ENCODE data around the gene SSH2.

SSH2 gene

DNA sequence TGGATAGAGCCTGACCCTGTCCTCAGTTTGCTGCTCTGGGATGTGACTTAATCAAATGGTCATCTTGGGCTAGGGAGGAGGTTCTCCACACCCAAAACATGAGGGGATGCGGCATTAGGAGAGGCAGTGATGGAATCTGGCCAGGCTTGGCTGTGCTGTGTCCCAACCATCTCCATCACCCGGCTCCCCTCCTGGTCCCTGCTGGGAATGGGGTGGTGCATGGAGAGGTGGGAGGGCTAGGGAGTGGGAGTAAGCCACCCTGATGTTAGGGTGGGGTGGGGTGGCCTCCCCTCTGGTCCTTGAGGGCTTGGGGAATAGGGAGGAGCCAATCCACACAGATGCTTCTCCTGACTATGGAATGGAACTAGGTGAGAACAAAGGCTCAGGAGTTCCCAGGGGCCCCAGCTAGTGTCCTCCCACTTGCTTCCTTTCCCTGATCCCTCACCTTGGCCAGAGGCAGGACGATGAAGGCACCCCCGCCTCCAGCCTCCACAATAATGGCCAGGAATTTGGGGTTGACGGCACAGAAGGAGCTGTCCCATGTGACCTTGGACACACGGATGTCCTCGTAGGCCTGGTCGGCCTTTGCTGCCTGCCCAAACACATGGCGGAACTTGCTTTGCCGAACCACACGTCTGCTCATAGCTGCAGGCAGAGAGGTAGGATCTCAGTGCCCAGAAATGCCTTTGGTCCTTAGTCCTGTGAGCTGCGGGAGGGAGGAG, 309.1 kb downstream of the SSH2 start:
- Histone ChIP-seq H3K9me3 (ENCODE audit: insufficient read depth, low read depth, low read length) (no peaks in the 10 kb centered on the region), H3K9ac (ENCODE audit: low read depth, low read length) (no peak overlapping the region), H3K27me3 (ENCODE audit: insufficient read depth, low read length) (peaks cover 67% of the 10 kb centered on the region), H3K4me1 (ENCODE audit: insufficient read depth, low read length) (peaks cover 12% of the 10 kb centered on the region), H3K4me3 (ENCODE audit: low read length) (no peak overlapping the region), H3K36me3 (ENCODE audit: insufficient read depth, low read length) (no peaks in the 10 kb centered on the region), H3K27ac (ENCODE audit: low read depth, low read length) (no peak overlapping the region)
- 93% methylated on average over 12 of the region's 12 CpGs for WGBS

DNA sequence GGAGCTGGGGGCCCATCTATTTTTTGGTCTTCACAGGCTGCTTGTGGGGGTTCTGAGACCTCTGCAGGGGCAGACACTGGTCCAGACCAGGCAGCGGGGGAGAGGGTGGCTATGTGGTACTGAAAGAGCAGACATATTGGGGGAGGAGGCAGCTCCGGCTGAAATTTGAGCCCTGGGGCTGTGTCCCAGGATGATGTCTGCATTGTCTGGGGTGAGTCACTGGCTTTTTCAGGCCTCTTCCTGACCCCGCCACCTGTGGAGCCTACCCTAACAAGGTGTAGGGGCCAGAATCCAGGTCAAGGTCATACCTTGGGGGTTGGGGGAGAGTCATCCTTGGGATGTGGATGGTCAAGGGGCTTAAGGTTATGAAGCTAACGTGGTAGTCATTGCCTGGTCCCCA, 309.8 kb downstream of the SSH2 start:
- Histone ChIP-seq H3K27me3 (ENCODE audit: insufficient read depth, low read length) (peaks cover 74% of the 10 kb centered on the region), H3K9ac (ENCODE audit: low read depth, low read length) (no peak overlapping the region), H3K9me3 (ENCODE audit: insufficient read depth, low read depth, low read length) (no peaks in the 10 kb centered on the region), H3K4me1 (ENCODE audit: insufficient read depth, low read length) (peaks cover 13% of the 10 kb centered on the region), H3K4me3 (ENCODE audit: low read length) (no peak overlapping the region), H3K27ac (ENCODE audit: low read depth, low read length) (no peak overlapping the region), H3K36me3 (ENCODE audit: insufficient read depth, low read length) (no peaks in the 10 kb centered on the region)
- 67% methylated on average over 3 of the region's 4 CpGs for WGBS

- no peak overlapping the region for H3K9ac ChIP-seq (ENCODE audit: low read depth, low read length)
- H3K9me3 ChIP-seq (ENCODE audit: insufficient read depth, low read depth, low read length), result no peaks in the 10 kb centered on the region
- no peak overlapping the region for H3K27ac ChIP-seq (ENCODE audit: low read depth, low read length)
- H3K36me3 ChIP-seq (ENCODE audit: insufficient read depth, low read length), result no peaks in the 10 kb centered on the region
- H3K4me3 ChIP-seq (ENCODE audit: low read length), result no peak overlapping the region
- H3K4me1 ChIP-seq (ENCODE audit: insufficient read depth, low read length), result peaks cover 23% of the 10 kb centered on the region
- H3K27me3 ChIP-seq (ENCODE audit: insufficient read depth, low read length), result peaks cover 84% of the 10 kb centered on the region
Observed at GRCh38 chr17:29619251-29619650, 310.8 kb downstream of the SSH2 start.

GRCh38 chr17:29618272-29619065, 311.6 kb downstream of the SSH2 start:
- 42% methylated on average over 22 of the region's 22 CpGs for WGBS
- Histone ChIP-seq H3K27me3 (ENCODE audit: insufficient read depth, low read length) (peaks cover 86% of the 10 kb centered on the region), H3K9me3 (ENCODE audit: insufficient read depth, low read depth, low read length) (no peaks in the 10 kb centered on the region), H3K36me3 (ENCODE audit: insufficient read depth, low read length) (no peaks in the 10 kb centered on the region), H3K27ac (ENCODE audit: low read depth, low read length) (no peak overlapping the region), H3K4me3 (ENCODE audit: low read length) (peak overlapping the region; percentile 65), H3K4me1 (ENCODE audit: insufficient read depth, low read length) (peaks cover 23% of the 10 kb centered on the region), H3K9ac (ENCODE audit: low read depth, low read length) (no peak overlapping the region)

GRCh38 chr17:29617481-29618271, 312.4 kb downstream of the SSH2 start:
- H3K36me3 ChIP-seq (ENCODE audit: insufficient read depth, low read length), result no peaks in the 10 kb centered on the region
- H3K4me3 ChIP-seq (ENCODE audit: low read length), result peak overlapping the region; percentile 65
- WGBS, result 13% methylated on average over 68 of the region's 68 CpGs
- peaks cover 83% of the 10 kb centered on the region for H3K27me3 ChIP-seq (ENCODE audit: insufficient read depth, low read length)
- H3K4me1 ChIP-seq (ENCODE audit: insufficient read depth, low read length), result peaks cover 19% of the 10 kb centered on the region
- no peaks in the 10 kb centered on the region for H3K9me3 ChIP-seq (ENCODE audit: insufficient read depth, low read depth, low read length)
- H3K27ac ChIP-seq (ENCODE audit: low read depth, low read length), result no peak overlapping the region
- 0 out of 2 replicates have a peak overlapping the region, but pooled peaks have one; percentile 40 for H3K9ac ChIP-seq (ENCODE audit: low read depth, low read length)

DNA sequence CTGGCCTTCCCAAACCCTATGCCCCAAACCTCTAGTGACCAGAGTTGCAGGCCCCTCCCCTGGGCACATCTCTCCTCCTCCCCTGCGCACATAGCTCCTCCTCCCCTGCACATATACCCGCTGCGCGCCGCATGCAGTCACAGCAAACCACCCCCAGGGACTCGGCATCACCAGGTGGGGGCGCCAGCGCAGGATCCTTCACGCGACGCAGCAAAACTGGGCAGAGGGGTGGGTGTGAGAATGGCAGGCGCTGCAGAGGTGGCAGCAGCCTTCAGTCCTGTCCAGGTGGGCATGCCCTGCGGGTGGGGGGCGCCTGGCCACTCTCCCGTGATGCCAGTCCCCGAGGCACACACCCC, 312.9 kb downstream of the SSH2 start:
- Histone ChIP-seq H3K27me3 (ENCODE audit: insufficient read depth, low read length) (peaks cover 82% of the 10 kb centered on the region), H3K36me3 (ENCODE audit: insufficient read depth, low read length) (no peaks in the 10 kb centered on the region), H3K9ac (ENCODE audit: low read depth, low read length) (no peak overlapping the region), H3K27ac (ENCODE audit: low read depth, low read length) (no peak overlapping the region), H3K9me3 (ENCODE audit: insufficient read depth, low read depth, low read length) (no peaks in the 10 kb centered on the region), H3K4me3 (ENCODE audit: low read length) (peak overlapping the region; percentile 65), H3K4me1 (ENCODE audit: insufficient read depth, low read length) (peaks cover 19% of the 10 kb centered on the region)
- WGBS, result 7% methylated on average over 16 of the region's 16 CpGs

- Histone ChIP-seq H3K9me3 (ENCODE audit: insufficient read depth, low read depth, low read length) (no peaks in the 10 kb centered on the region), H3K9ac (ENCODE audit: low read depth, low read length) (no peak overlapping the region), H3K36me3 (ENCODE audit: insufficient read depth, low read length) (no peaks in the 10 kb centered on the region), H3K27ac (ENCODE audit: low read depth, low read length) (no peak overlapping the region), H3K27me3 (ENCODE audit: insufficient read depth, low read length) (peaks cover 77% of the 10 kb centered on the region), H3K4me3 (ENCODE audit: low read length) (peak overlapping the region; percentile 65), H3K4me1 (ENCODE audit: insufficient read depth, low read length) (peaks cover 19% of the 10 kb centered on the region)
- WGBS, result 32% methylated on average over 32 of the region's 32 CpGs
Observed at GRCh38 chr17:29616300-29617048, 313.6 kb downstream of the SSH2 start.

GRCh38 chr17:29615492-29616299, 314.3 kb downstream of the SSH2 start:
- WGBS, result 3% methylated on average over 74 of the region's 74 CpGs
- peaks cover 69% of the 10 kb centered on the region for H3K27me3 ChIP-seq (ENCODE audit: insufficient read depth, low read length)
- H3K36me3 ChIP-seq (ENCODE audit: insufficient read depth, low read length), result no peaks in the 10 kb centered on the region
- no peak overlapping the region for H3K27ac ChIP-seq (ENCODE audit: low read depth, low read length)
- H3K9ac ChIP-seq (ENCODE audit: low read depth, low read length), result 0 out of 2 replicates have a peak overlapping the region, but pooled peaks have one; percentile 33
- H3K4me3 ChIP-seq (ENCODE audit: low read length), result peak overlapping the region; percentile 65
- H3K9me3 ChIP-seq (ENCODE audit: insufficient read depth, low read depth, low read length), result no peaks in the 10 kb centered on the region
- peaks cover 19% of the 10 kb centered on the region for H3K4me1 ChIP-seq (ENCODE audit: insufficient read depth, low read length)

DNA sequence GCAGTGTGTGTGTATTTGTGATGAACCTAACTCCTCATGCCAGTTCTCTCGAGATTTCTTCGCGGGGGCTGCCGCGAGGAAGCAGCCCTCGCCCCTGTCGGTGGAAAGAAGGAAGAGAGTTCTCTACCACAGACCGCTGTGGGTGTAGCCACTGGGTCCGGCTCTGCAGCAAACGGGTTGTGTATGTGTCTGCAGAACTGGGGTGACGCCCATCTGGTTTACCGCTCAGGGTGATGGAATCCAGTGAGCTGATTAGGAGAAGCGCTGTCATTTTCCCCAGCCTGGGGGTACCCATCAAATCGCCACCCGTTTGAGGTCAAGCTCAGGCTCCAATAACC, 315.0 kb downstream of the SSH2 start:
- H3K4me3 ChIP-seq (ENCODE audit: low read length), result peak overlapping the region; percentile 65
- H3K4me1 ChIP-seq (ENCODE audit: insufficient read depth, low read length), result peaks cover 19% of the 10 kb centered on the region
- H3K27ac ChIP-seq (ENCODE audit: low read depth, low read length), result no peak overlapping the region
- WGBS, result 64% methylated on average over 15 of the region's 15 CpGs
- H3K9ac ChIP-seq (ENCODE audit: low read depth, low read length), result 0 out of 2 replicates have a peak overlapping the region, but pooled peaks have one; percentile 33
- H3K27me3 ChIP-seq (ENCODE audit: insufficient read depth, low read length), result peaks cover 66% of the 10 kb centered on the region
- H3K36me3 ChIP-seq (ENCODE audit: insufficient read depth, low read length), result no peaks in the 10 kb centered on the region
- no peaks in the 10 kb centered on the region for H3K9me3 ChIP-seq (ENCODE audit: insufficient read depth, low read depth, low read length)

DNA sequence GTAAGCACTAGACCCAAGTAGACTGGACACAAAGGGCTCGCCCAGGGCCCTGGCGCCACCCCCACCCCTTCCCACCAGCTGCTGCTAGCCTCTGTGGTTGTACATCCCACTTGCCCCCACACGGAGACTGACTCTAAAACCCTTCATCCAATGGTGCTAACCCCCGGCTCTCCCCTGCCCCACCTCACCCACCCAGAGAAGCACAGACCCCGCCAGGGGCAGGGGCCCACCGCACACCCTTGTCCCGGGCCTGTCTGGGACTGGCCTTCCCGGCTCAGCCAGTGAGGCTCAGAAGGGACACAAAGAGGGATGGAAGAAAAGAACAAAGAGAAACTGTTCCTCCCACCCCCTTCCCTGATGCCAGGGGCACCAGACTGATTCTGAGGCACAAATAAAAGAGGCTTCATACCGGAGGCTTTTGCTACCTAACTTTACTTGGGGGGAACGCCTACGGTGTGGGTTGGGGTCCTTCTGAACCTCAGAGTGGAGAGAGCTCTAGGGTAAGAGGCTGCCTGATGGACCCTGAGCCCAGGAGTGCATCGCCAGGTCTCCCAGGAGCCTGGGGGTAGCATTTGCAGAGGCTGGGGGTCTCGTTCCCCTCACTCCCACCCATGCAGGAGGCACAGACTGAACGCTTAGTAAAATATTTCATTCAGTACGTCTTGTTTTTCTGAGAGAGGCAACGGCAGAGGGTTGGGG, 315.5 kb downstream of the SSH2 start:
- H3K27me3 ChIP-seq (ENCODE audit: insufficient read depth, low read length), result peaks cover 66% of the 10 kb centered on the region
- no peaks in the 10 kb centered on the region for H3K9me3 ChIP-seq (ENCODE audit: insufficient read depth, low read depth, low read length)
- no peaks in the 10 kb centered on the region for H3K36me3 ChIP-seq (ENCODE audit: insufficient read depth, low read length)
- H3K4me3 ChIP-seq (ENCODE audit: low read length), result no peak overlapping the region; the same call in 1 of the 2 replicates
- no peak overlapping the region for H3K9ac ChIP-seq (ENCODE audit: low read depth, low read length)
- H3K4me1 ChIP-seq (ENCODE audit: insufficient read depth, low read length), result peaks cover 19% of the 10 kb centered on the region
- 81% methylated on average over 13 of the region's 16 CpGs for WGBS
- H3K27ac ChIP-seq (ENCODE audit: low read depth, low read length), result no peak overlapping the region
